GM12878 (cell line): ENCODE data around the gene KRT20. TPM values are rescaled to one million over a fixed set of nuclear protein-coding genes. Genes with fewer than 3 reads are reported as not detected.

Experiments used
- ATAC-seq: fragments of 200-7000 bp; cut with Tn5 transposase; 3 replicates; pipeline ENCODE4 v1.9.1; 2020; ENCODE audit warnings: mild to moderate bottlenecking, moderate library complexity
- BruUV-seq: library from RNA; stranded (reverse); fragments of 400-500 nt; replicated peaks from 2 replicates; lab custom pipeline; 2021; lab: Mats Ljungman, UMichigan
- CTCF ChIA-PET: fragments of 300-600 bp; sonication (Branson Sonifier 250); formaldehyde crosslinking; extraction: SDS; loops from one replicate; lab custom pipeline; 2021; ENCODE audit warnings: inconsistent platforms; lab: Yijun Ruan, JAX
- POLR2A ChIA-PET: fragments of 350-600 bp; formaldehyde crosslinking; extraction: SDS; loops from one replicate; lab custom pipeline; 2021; ENCODE audit warnings: inconsistent platforms; lab: Charles Lee
- RAD21 ChIA-PET: fragments of 300-600 bp; sonication (Branson Sonifier 250); formaldehyde crosslinking; loops from one replicate; lab custom pipeline; 2023; ENCODE audit warnings: antibody characterized with exemption; ENCODE audit not compliant: unreplicated experiment; lab: Charles Lee
- SMC1A ChIA-PET: fragments of 300-600 bp; sonication (Branson Sonifier 250); formaldehyde crosslinking; loops from one replicate; lab custom pipeline; 2023; ENCODE audit not compliant: unreplicated experiment, uncharacterized antibody; lab: Charles Lee
- DNase-seq: peaks from one replicate; pipeline ENCODE4 v3.0.0-alpha.2; 2011; ENCODE audit warnings: low read depth, low spot score
- FAIRE-seq: peaks from 3 replicates; lab custom pipeline; 2011; peaks lifted over from hg19 to GRCh38; lab: Jason Lieb, UNC
- H2AFZ ChIP-seq: 2 replicates; pipeline ENCODE4 v1.6.0; 2011; ENCODE audit warnings: low read depth, low read length, control low read depth; ENCODE audit not compliant: control insufficient read depth
- H3K27ac ChIP-seq: 2 replicates; pipeline ENCODE4 v1.5.1; 2011; ENCODE audit warnings: control low read depth; ENCODE audit not compliant: control insufficient read depth, insufficient read depth
- H3K27me3 ChIP-seq, 2 experiments: replicated peaks in 1 of 2; 2 replicates each; pipeline versions ENCODE4 v1.6.0 to v1.6.1; 2011; ENCODE audit warnings: low read length in 1 of 2; ENCODE audit not compliant: control insufficient read depth in 2 of 2, insufficient read depth in 2 of 2
- H3K36me3 ChIP-seq, 2 experiments: 2 replicates each; pipeline ENCODE4 v1.5.1; 2011; ENCODE audit warnings: low read length in 1 of 2; ENCODE audit not compliant: control insufficient read depth in 2 of 2, insufficient read depth in 2 of 2
- H3K4me1 ChIP-seq: 2 replicates; pipeline ENCODE4 v1.6.1; 2011; ENCODE audit warnings: mild to moderate bottlenecking, low read length, moderate library complexity, mixed read lengths; ENCODE audit not compliant: control insufficient read depth, insufficient read depth
- H3K4me2 ChIP-seq: 2 replicates; pipeline ENCODE4 v1.6.0; 2011; ENCODE audit warnings: control low read depth; ENCODE audit not compliant: control insufficient read depth, insufficient read depth
- H3K4me3 ChIP-seq: fragments of 200-600 bp; sonication (generic); 2 replicates; pipeline ENCODE4 v1.5.1; 2016
- H3K79me2 ChIP-seq: 2 replicates; pipeline ENCODE4 v1.6.0; 2011; ENCODE audit warnings: low read length; ENCODE audit not compliant: control insufficient read depth, insufficient read depth
- H3K9ac ChIP-seq: 2 replicates; pipeline ENCODE4 v1.8.0; 2011; ENCODE audit warnings: low read length, control low read depth, mixed read lengths; ENCODE audit not compliant: control insufficient read depth, insufficient read depth
- H3K9me3 ChIP-seq: replicated peaks from 3 replicates; pipeline ENCODE4 v1.5.1; 2011; ENCODE audit warnings: mild to moderate bottlenecking, low read length; ENCODE audit not compliant: control insufficient read depth, insufficient read depth
- H4K20me1 ChIP-seq: 2 replicates; pipeline ENCODE4 v1.6.0; 2011; ENCODE audit not compliant: control insufficient read depth, insufficient read depth
- POLR2AphosphoS2 ChIP-seq: IDR thresholded peaks from 2 replicates; pipeline ENCODE4 v1.6.1; 2011; ENCODE audit warnings: low read depth, mild to moderate bottlenecking, low read length, improper control_type of control experiment, moderate library complexity
- RAD21 ChIP-seq: IDR thresholded peaks from 2 replicates; pipeline ENCODE4 v1.6.1; 2011; ENCODE audit warnings: mild to moderate bottlenecking, low read depth, low read length, moderate library complexity; ENCODE audit not compliant: insufficient read depth
- RFX5 ChIP-seq: IDR thresholded peaks from 2 replicates; pipeline ENCODE4 v1.6.1; 2011; ENCODE audit warnings: low read depth, low read length, improper control_type of control experiment
- SIX5 ChIP-seq: IDR thresholded peaks from 2 replicates; pipeline ENCODE4 v1.6.1; 2011; ENCODE audit warnings: mild to moderate bottlenecking, low read depth, low read length, moderate library complexity; ENCODE audit not compliant: severe bottlenecking
- SREBF2 ChIP-seq: IDR thresholded peaks from 2 replicates; pipeline ENCODE4 v1.6.1; 2012; ENCODE audit warnings: mild to moderate bottlenecking, low read length
- ZNF217 ChIP-seq: fragments of 450-650 bp; IDR thresholded peaks from 2 replicates; pipeline ENCODE4 v1.6.1; 2017; ENCODE audit warnings: antibody characterized with exemption, mild to moderate bottlenecking
- WGBS: methylation state at CpG from one replicate; pipeline ENCODE4 v1.1.6; 2016; ENCODE audit warnings: low lambda C conversion rate; ENCODE audit not compliant: insufficient replicate concordance, insufficient coverage; ENCODE audit errors: missing lambda C conversion rate; 5-methylcytosine and 5-hydroxymethylcytosine counted together
- in situ Hi-C: fragments of 300-500 bp; cut with MboI; formaldehyde crosslinking; loops from 9 replicates; pipeline ENCODE4 v1.14.3; 2018; ENCODE audit warnings: mixed read lengths
- intact Hi-C: fragments of 100-400 bp; cut with micrococcal nuclease; formaldehyde crosslinking; loops from one replicate; pipeline ENCODE4 v1.14.2; 2022; ENCODE audit not compliant: unreplicated experiment
- polyA plus RNA-seq, 11 experiments: library from polyadenylated mRNA; depleted of rRNA in 4 of 11; unstranded in 6 of 11; stranded (reverse) in 5 of 11; fragments of >200 nt; fragmentation: Nextera tagmentation in 4 of 11; fragmentation: Illumina TruSeq in 1 of 11; extraction: Ambion mirVana in 4 of 11; extraction: Trizol in 1 of 11; gene quantifications; 1 replicate in 1 of 11; 2 replicates in 10 of 11; pipeline versions ENCODE4 v1.2.1 to v1.2.3, GENCODE V29; 2011 to 2016; ENCODE audit warnings: inconsistent platforms in 2 of 11, missing spikeins in 2 of 11, low read depth in 1 of 11
- total RNA-seq, 4 experiments: library from RNA; depleted of rRNA in 3 of 4; stranded (reverse); fragments of >200 nt in 3 of 4; fragmentation: Illumina TruSeq in 1 of 4; extraction: Trizol in 1 of 4; gene quantifications; 2 replicates each; pipeline versions ENCODE4 v1.2.1 to v1.2.3, GENCODE V29; 2013 to 2021
- TF ChIP-seq, protein P1 (sequence below): IDR thresholded peaks from 2 replicates; pipeline ENCODE4 v1.6.1; 2012; ENCODE audit warnings: low read length, inconsistent platforms
- TF ChIP-seq, protein P2 (sequence below): IDR thresholded peaks from 2 replicates; pipeline ENCODE4 v1.6.1; 2012; ENCODE audit warnings: low read depth, low read length, improper control_type of control experiment

Gene KRT20
- total and polyA plus RNA-seq, 10 of the 15 experiments (the other 5 are each of a cell fraction or from before 2014, with no cell fraction given): 0.23 TPM; not detected in 9

- TF ChIP-seq, protein P1, sequence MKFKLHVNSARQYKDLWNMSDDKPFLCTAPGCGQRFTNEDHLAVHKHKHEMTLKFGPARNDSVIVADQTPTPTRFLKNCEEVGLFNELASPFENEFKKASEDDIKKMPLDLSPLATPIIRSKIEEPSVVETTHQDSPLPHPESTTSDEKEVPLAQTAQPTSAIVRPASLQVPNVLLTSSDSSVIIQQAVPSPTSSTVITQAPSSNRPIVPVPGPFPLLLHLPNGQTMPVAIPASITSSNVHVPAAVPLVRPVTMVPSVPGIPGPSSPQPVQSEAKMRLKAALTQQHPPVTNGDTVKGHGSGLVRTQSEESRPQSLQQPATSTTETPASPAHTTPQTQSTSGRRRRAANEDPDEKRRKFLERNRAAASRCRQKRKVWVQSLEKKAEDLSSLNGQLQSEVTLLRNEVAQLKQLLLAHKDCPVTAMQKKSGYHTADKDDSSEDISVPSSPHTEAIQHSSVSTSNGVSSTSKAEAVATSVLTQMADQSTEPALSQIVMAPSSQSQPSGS: no peak
- TF ChIP-seq ZNF217 (no peak), SIX5 (no peak), RAD21 (no peak), POLR2AphosphoS2 (no peak), SREBF2 (no peak), RFX5 (no peak)
- TF ChIP-seq, protein P2, sequence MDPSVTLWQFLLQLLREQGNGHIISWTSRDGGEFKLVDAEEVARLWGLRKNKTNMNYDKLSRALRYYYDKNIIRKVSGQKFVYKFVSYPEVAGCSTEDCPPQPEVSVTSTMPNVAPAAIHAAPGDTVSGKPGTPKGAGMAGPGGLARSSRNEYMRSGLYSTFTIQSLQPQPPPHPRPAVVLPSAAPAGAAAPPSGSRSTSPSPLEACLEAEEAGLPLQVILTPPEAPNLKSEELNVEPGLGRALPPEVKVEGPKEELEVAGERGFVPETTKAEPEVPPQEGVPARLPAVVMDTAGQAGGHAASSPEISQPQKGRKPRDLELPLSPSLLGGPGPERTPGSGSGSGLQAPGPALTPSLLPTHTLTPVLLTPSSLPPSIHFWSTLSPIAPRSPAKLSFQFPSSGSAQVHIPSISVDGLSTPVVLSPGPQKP: no peak
- H3K36me3 ChIP-seq: no peaks in the 10 kb centered on the region
- H3K27ac ChIP-seq: no peak overlapping the region
- no peak overlapping the region for H2AFZ ChIP-seq
- SMC1A ChIA-PET: interaction anchor here (1.4 kb wide), 1 partner anchor 35 kb away, joined by 3 read pairs; no protein-coding TSS in a partner anchor
- intact Hi-C loops (no loop called here), in situ Hi-C loops (no loop called here)
- H3K4me1 ChIP-seq: no peaks in the 10 kb centered on the region
- FAIRE-seq (no peak), ATAC-seq (no peak), DNase-seq (no peak)
- H3K9ac ChIP-seq: no peak overlapping the region
- H3K79me2 ChIP-seq: no peaks in the 10 kb centered on the region
- POLR2A ChIA-PET: no interaction called here
- RAD21 ChIA-PET: interaction anchor here (1.5 kb wide), 1 partner anchor 11 kb away, joined by 5 read pairs; no protein-coding TSS in a partner anchor
- no peaks in the 10 kb centered on the region for H3K9me3 ChIP-seq
- CTCF ChIA-PET: no interaction called here
- WGBS: 52% methylated on average over 4 of the region's 4 CpGs
- no peak overlapping the region for H3K4me3 ChIP-seq
- no TSS peak for BruUV-seq
- no peaks in the 10 kb centered on the region for H4K20me1 ChIP-seq
- H3K27me3 ChIP-seq: no peaks in the 10 kb centered on the region
- no peak overlapping the region for H3K4me2 ChIP-seq
These were observed 40.4 kb downstream of the KRT20 start for GRCh38 chr17:40844671-40845107.
